ENCODE data around the gene HHIPL2. TPM values are rescaled to one million over a fixed set of nuclear protein-coding genes. Genes with fewer than 3 reads are reported as not detected.

HHIPL2 gene
- total RNA-seq, 4 donors from 2014 or later: not detected

- H3K36me3 ChIP-seq: no peaks in the 10 kb centered on the region
- no peak overlapping the region for H3K27ac ChIP-seq
- peaks cover 0 to 8% (median 6%) of the 10 kb centered on the region in 3 donors for H3K27me3 ChIP-seq
- in situ Hi-C loops (cut with MboI; ENCODE audit: low sequenced_read_pairs in 4 of 4): no loop called here
- DNase-seq (no peak), ATAC-seq (no peak)
- H3K4me3 ChIP-seq: no peak overlapping the region
- no peaks in the 10 kb centered on the region for H3K4me1 ChIP-seq
- TF ChIP-seq POLR2A (IDR thresholded peaks at IDR 0.05) (no peak), CTCF (IDR thresholded peaks at IDR 0.05 in 4 of 5, conservative IDR thresholded peaks at IDR 0.05 in 1 of 5) (no peak)
- intact Hi-C loops (cut with DNase I; ENCODE audit: low total_unique reads): no loop called here
- H3K9me3 ChIP-seq: no peaks in the 10 kb centered on the region
Observed at GRCh38 chr1:222546548-222547259, 1.2 kb downstream of the HHIPL2 start.

GRCh38 chr1:222546091-222546490 lies 1.8 kb downstream of the HHIPL2 start:
- DNase-seq (no peak), ATAC-seq (no peak)
- in situ Hi-C loops (cut with MboI; ENCODE audit: low sequenced_read_pairs in 4 of 4) (no loop called here), intact Hi-C loops (cut with DNase I; ENCODE audit: low total_unique reads) (no loop called here)
- H3K9me3 ChIP-seq: no peaks in the 10 kb centered on the region
- no peak overlapping the region for H3K4me3 ChIP-seq
- no peaks in the 10 kb centered on the region for H3K4me1 ChIP-seq
- no peak overlapping the region for H3K27ac ChIP-seq
- peaks cover 0 to 8% (median 6%) of the 10 kb centered on the region in 3 donors for H3K27me3 ChIP-seq
- H3K36me3 ChIP-seq: no peaks in the 10 kb centered on the region
- TF ChIP-seq POLR2A (IDR thresholded peaks at IDR 0.05) (no peak), CTCF (IDR thresholded peaks at IDR 0.05 in 4 of 5, conservative IDR thresholded peaks at IDR 0.05 in 1 of 5) (no peak)

GRCh38 chr1:222543817-222544216 lies 4.1 kb downstream of the HHIPL2 start:
- intact Hi-C loops (cut with DNase I; ENCODE audit: low total_unique reads) (no loop called here), in situ Hi-C loops (cut with MboI; ENCODE audit: low sequenced_read_pairs in 4 of 4) (no loop called here)
- no peak for ATAC-seq
- Histone ChIP-seq H3K27ac (no peak overlapping the region), H3K36me3 (no peaks in the 10 kb centered on the region), H3K27me3 (peaks cover 0 to 8% (median 6%) of the 10 kb centered on the region in 3 donors), H3K4me3 (no peak overlapping the region), H3K9me3 (no peaks in the 10 kb centered on the region), H3K4me1 (no peaks in the 10 kb centered on the region)
- no peak for TF ChIP-seq POLR2A (IDR thresholded peaks at IDR 0.05)
- TF ChIP-seq CTCF (IDR thresholded peaks at IDR 0.05 in 4 of 5, conservative IDR thresholded peaks at IDR 0.05 in 1 of 5): no peak
- no peak for DNase-seq

- DNase-seq: no peak
- Histone ChIP-seq H3K4me1 (no peaks in the 10 kb centered on the region), H3K9me3 (no peaks in the 10 kb centered on the region), H3K27me3 (peaks cover 0 to 7% (median 0%) of the 10 kb centered on the region in 3 donors), H3K27ac (no peak overlapping the region), H3K4me3 (no peak overlapping the region), H3K36me3 (no peaks in the 10 kb centered on the region)
- intact Hi-C loops (cut with DNase I; ENCODE audit: low total_unique reads) (no loop called here), in situ Hi-C loops (cut with MboI; ENCODE audit: low sequenced_read_pairs in 4 of 4) (no loop called here)
- no peak for ATAC-seq
- TF ChIP-seq CTCF (IDR thresholded peaks at IDR 0.05 in 4 of 5, conservative IDR thresholded peaks at IDR 0.05 in 1 of 5): no peak
- no peak for TF ChIP-seq POLR2A (IDR thresholded peaks at IDR 0.05)
Observed at GRCh38 chr1:222540598-222540995, 7.3 kb downstream of the HHIPL2 start.
